ENCODE results near the gene GRID1.

DNA sequence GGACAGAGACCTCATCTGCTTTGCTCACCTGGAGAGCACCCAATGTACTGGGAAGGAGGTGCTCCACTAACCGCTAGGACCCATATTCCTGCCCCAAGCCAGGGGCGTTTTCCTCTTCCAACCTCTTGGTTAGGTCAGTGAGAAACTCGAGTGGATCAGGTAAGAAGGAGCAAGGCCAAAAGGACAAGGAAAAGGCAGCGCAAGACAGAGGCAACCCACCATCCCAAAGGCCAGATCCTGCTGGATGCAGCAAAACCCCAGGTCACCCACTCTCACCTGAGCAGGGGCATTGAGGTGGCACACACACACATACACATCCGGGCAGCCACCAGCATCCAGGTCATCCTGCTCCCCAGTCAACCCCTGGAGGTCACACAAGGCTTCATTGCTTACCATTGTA, 105.1 kb downstream of the GRID1 start:
- TF ChIP-seq, protein P1, sequence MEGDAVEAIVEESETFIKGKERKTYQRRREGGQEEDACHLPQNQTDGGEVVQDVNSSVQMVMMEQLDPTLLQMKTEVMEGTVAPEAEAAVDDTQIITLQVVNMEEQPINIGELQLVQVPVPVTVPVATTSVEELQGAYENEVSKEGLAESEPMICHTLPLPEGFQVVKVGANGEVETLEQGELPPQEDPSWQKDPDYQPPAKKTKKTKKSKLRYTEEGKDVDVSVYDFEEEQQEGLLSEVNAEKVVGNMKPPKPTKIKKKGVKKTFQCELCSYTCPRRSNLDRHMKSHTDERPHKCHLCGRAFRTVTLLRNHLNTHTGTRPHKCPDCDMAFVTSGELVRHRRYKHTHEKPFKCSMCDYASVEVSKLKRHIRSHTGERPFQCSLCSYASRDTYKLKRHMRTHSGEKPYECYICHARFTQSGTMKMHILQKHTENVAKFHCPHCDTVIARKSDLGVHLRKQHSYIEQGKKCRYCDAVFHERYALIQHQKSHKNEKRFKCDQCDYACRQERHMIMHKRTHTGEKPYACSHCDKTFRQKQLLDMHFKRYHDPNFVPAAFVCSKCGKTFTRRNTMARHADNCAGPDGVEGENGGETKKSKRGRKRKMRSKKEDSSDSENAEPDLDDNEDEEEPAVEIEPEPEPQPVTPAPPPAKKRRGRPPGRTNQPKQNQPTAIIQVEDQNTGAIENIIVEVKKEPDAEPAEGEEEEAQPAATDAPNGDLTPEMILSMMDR (IDR thresholded peaks at IDR 0.05) = no peak
- no peak for TF ChIP-seq POLR2A (IDR thresholded peaks at IDR 0.05)

Measured in esophagus squamous epithelium (tissue), 4 donors.